GM12878 (cell line): Measurements from ENCODE around the gene KIF23. TPM values are rescaled to one million over a fixed set of nuclear protein-coding genes. Genes with fewer than 3 reads are reported as not detected.

Source experiments
- BRCA1 ChIP-seq: IDR thresholded peaks from 2 replicates; pipeline ENCODE4 v1.6.1; 2011; ENCODE audit warnings: low read depth, low read length, improper control_type of control experiment
- HDAC2 ChIP-seq: fragments of 200-600 bp; sonication (generic); IDR thresholded peaks from 2 replicates; pipeline ENCODE4 v1.6.1; 2017
- HSF1 ChIP-seq: fragments of 150-350 bp; IDR thresholded peaks from 2 replicates; pipeline ENCODE4 v1.6.1; 2014; ENCODE audit warnings: mild to moderate bottlenecking, low read depth, low read length
- MEF2A ChIP-seq: IDR thresholded peaks from 2 replicates; pipeline ENCODE4 v1.6.1; 2011; ENCODE audit warnings: low read depth, mild to moderate bottlenecking, low read length, moderate library complexity; ENCODE audit not compliant: insufficient read depth
- MXI1 ChIP-seq: fragments of 150-350 bp; IDR thresholded peaks from 2 replicates; pipeline ENCODE4 v1.6.1; 2011; ENCODE audit warnings: low read depth, mild to moderate bottlenecking, inconsistent platforms, low read length, improper control_type of control experiment
- PAX8 ChIP-seq: fragments of 450-650 bp; IDR thresholded peaks from 2 replicates; pipeline ENCODE4 v1.6.1; 2017; ENCODE audit warnings: mild to moderate bottlenecking, moderate library complexity
- SREBF2 ChIP-seq: IDR thresholded peaks from 2 replicates; pipeline ENCODE4 v1.6.1; 2012; ENCODE audit warnings: mild to moderate bottlenecking, low read length
- WRNIP1 ChIP-seq: IDR thresholded peaks from 2 replicates; pipeline ENCODE4 v1.6.1; 2011; ENCODE audit warnings: low read depth, low read length, improper control_type of control experiment, borderline replicate concordance
- polyA plus RNA-seq, 11 experiments: library from polyadenylated mRNA; depleted of rRNA in 4 of 11; unstranded in 6 of 11; stranded (reverse) in 5 of 11; fragments of >200 nt; fragmentation: Nextera tagmentation in 4 of 11; fragmentation: Illumina TruSeq in 1 of 11; extraction: Ambion mirVana in 4 of 11; extraction: Trizol in 1 of 11; gene quantifications; 1 replicate in 1 of 11; 2 replicates in 10 of 11; pipeline versions ENCODE4 v1.2.1 to v1.2.3, GENCODE V29; 2011 to 2016; ENCODE audit warnings: inconsistent platforms in 2 of 11, missing spikeins in 2 of 11, low read depth in 1 of 11
- total RNA-seq, 4 experiments: library from RNA; depleted of rRNA in 3 of 4; stranded (reverse); fragments of >200 nt in 3 of 4; fragmentation: Illumina TruSeq in 1 of 4; extraction: Trizol in 1 of 4; gene quantifications; 2 replicates each; pipeline versions ENCODE4 v1.2.1 to v1.2.3, GENCODE V29; 2013 to 2021
- TF ChIP-seq, protein P1 (sequence below): fragments of 450-650 bp; IDR thresholded peaks from 2 replicates; pipeline ENCODE4 v1.6.1; 2017; ENCODE audit warnings: mild to moderate bottlenecking
- TF ChIP-seq, protein P2 (sequence below): IDR thresholded peaks from 2 replicates; pipeline ENCODE4 v1.6.1; 2011; ENCODE audit warnings: borderline replicate concordance, low read depth, mild to moderate bottlenecking, moderate library complexity, mixed read lengths, low read length; ENCODE audit not compliant: insufficient read depth; ENCODE audit errors: extremely low read length
- TF ChIP-seq, protein P3 (sequence below): fragments of 450-650 bp; IDR thresholded peaks from 2 replicates; pipeline ENCODE4 v1.6.1; 2014; ENCODE audit warnings: mild to moderate bottlenecking

The KIF23 gene
- total and polyA plus RNA-seq, 10 of the 15 experiments (the other 5 are each of a cell fraction or from before 2014, with no cell fraction given): 28.0 to 62.5 (median 46.6) TPM

GRCh38 chr15:69413822-69414700, at the start of gene KIF23 (continued):
- TF ChIP-seq PAX8: no peak
- TF ChIP-seq MEF2A: no peak
- TF ChIP-seq HSF1: no peak
- 0 out of 2 replicates have a peak, but pooled peaks have one; percentile 36 for TF ChIP-seq HDAC2
- no peak for TF ChIP-seq BRCA1
- peak; percentile 100 for TF ChIP-seq MXI1
- TF ChIP-seq SREBF2: no peak
- TF ChIP-seq, protein P1, sequence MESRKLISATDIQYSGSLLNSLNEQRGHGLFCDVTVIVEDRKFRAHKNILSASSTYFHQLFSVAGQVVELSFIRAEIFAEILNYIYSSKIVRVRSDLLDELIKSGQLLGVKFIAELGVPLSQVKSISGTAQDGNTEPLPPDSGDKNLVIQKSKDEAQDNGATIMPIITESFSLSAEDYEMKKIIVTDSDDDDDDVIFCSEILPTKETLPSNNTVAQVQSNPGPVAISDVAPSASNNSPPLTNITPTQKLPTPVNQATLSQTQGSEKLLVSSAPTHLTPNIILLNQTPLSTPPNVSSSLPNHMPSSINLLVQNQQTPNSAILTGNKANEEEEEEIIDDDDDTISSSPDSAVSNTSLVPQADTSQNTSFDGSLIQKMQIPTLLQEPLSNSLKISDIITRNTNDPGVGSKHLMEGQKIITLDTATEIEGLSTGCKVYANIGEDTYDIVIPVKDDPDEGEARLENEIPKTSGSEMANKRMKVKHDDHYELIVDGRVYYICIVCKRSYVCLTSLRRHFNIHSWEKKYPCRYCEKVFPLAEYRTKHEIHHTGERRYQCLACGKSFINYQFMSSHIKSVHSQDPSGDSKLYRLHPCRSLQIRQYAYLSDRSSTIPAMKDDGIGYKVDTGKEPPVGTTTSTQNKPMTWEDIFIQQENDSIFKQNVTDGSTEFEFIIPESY: no peak
- TF ChIP-seq, protein P2, sequence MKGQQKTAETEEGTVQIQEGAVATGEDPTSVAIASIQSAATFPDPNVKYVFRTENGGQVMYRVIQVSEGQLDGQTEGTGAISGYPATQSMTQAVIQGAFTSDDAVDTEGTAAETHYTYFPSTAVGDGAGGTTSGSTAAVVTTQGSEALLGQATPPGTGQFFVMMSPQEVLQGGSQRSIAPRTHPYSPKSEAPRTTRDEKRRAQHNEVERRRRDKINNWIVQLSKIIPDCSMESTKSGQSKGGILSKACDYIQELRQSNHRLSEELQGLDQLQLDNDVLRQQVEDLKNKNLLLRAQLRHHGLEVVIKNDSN: no peak
- TF ChIP-seq, protein P3, sequence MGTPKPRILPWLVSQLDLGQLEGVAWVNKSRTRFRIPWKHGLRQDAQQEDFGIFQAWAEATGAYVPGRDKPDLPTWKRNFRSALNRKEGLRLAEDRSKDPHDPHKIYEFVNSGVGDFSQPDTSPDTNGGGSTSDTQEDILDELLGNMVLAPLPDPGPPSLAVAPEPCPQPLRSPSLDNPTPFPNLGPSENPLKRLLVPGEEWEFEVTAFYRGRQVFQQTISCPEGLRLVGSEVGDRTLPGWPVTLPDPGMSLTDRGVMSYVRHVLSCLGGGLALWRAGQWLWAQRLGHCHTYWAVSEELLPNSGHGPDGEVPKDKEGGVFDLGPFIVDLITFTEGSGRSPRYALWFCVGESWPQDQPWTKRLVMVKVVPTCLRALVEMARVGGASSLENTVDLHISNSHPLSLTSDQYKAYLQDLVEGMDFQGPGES: no peak
- 0 out of 2 replicates have a peak, but pooled peaks have one; percentile 37 for TF ChIP-seq WRNIP1
